Colonic mucosa (tissue), 4 donors: ENCODE measurements around the gene CREB5. TPM values are rescaled to one million over a fixed set of nuclear protein-coding genes. Genes with fewer than 3 reads are reported as not detected.

Source experiments
- DNase-seq: peaks from one replicate; pipeline ENCODE4 v3.0.0-alpha.2; 2020
- H3K27ac ChIP-seq: fragments of 200-600 bp; one replicate; pipeline ENCODE4 v1.8.0; 2021
- H3K27me3 ChIP-seq: fragments of 200-600 bp; one replicate; pipeline ENCODE4 v1.8.0; 2021
- H3K36me3 ChIP-seq: fragments of 200-600 bp; one replicate; pipeline ENCODE4 v1.8.0; 2021
- H3K4me1 ChIP-seq: fragments of 200-600 bp; one replicate; pipeline ENCODE4 v1.8.0; 2021; ENCODE audit warnings: mild to moderate bottlenecking
- H3K4me3 ChIP-seq: fragments of 200-600 bp; one replicate; pipeline ENCODE4 v1.8.0; 2021
- H3K9ac ChIP-seq, 2 donors: one replicate each; pipeline ENCODE4 v1.7.0; 2013; ENCODE audit warnings: control low read depth in 2 of 2, low read depth in 2 of 2, low read length in 2 of 2
- H3K9me3 ChIP-seq: fragments of 200-600 bp; one replicate; pipeline ENCODE4 v1.8.0; 2021
- CTCF ChIP-seq: fragments of 200-600 bp; IDR thresholded peaks from one replicate; pipeline ENCODE4 v1.8.0; 2022; ENCODE audit warnings: antibody characterized with exemption, mild to moderate bottlenecking
- intact Hi-C: fragments of 100-400 bp; cut with DNase I; formaldehyde crosslinking; loops from one replicate; pipeline ENCODE4 v1.14.1; 2022
- total RNA-seq, 2 donors: library from RNA; stranded (reverse); fragmentation: NEBNext Ultra II Directional in 1 of 2; extraction: Animal tissue kit (Norgen Biotek cat#: 25700) in 1 of 2; gene quantifications; one replicate each; pipeline ENCODE4 v1.2.1, GENCODE V29; 2021
- donor health status: healthy.
- donor health status: DM: no; HTN: no; CAD: no.
- donor health status: DM: no; HTN: no; CAD: no.

CREB5 gene
- total RNA-seq, 2 donors from 2014 or later = 0.54 to 3.6 TPM

- Histone ChIP-seq H3K9me3 (no peaks in the 10 kb centered on the region), H3K36me3 (no peaks in the 10 kb centered on the region), H3K27ac (no peak overlapping the region), H3K4me1 (no peaks in the 10 kb centered on the region), H3K9ac (no peak overlapping the region), H3K27me3 (peaks cover 8% of the 10 kb centered on the region), H3K4me3 (no peak overlapping the region)
- intact Hi-C loops = loop anchor here (10.0 kb wide), 1 partner anchor 102 kb away; no protein-coding TSS in a partner anchor
- no peak for TF ChIP-seq CTCF
- DNase-seq = no peak
Observed at GRCh38 chr7:28856656-28857055, 444.3 kb downstream of the CREB5 start.

- H3K27me3 ChIP-seq = peaks cover 7% of the 10 kb centered on the region
- no peaks in the 10 kb centered on the region for H3K36me3 ChIP-seq
- H3K27ac ChIP-seq = no peak overlapping the region
- no peaks in the 10 kb centered on the region for H3K9me3 ChIP-seq
- H3K4me1 ChIP-seq = no peaks in the 10 kb centered on the region
- no peak overlapping the region for H3K4me3 ChIP-seq
- no peak for DNase-seq
- intact Hi-C loops = loop anchor here (10.0 kb wide), 1 partner anchor 103 kb away; no protein-coding TSS in a partner anchor
- no peak overlapping the region for H3K9ac ChIP-seq
- no peak for TF ChIP-seq CTCF
Observed at GRCh38 chr7:28858206-28858605, 445.9 kb downstream of the CREB5 start.

- no peak overlapping the region for H3K4me3 ChIP-seq
- intact Hi-C loops = loop anchor here (10.0 kb wide), 1 partner anchor 104 kb away; no protein-coding TSS in a partner anchor
- H3K36me3 ChIP-seq = no peaks in the 10 kb centered on the region
- no peak for DNase-seq
- H3K27me3 ChIP-seq = peaks cover under 1% of the 10 kb centered on the region
- H3K9me3 ChIP-seq = no peaks in the 10 kb centered on the region
- no peak overlapping the region for H3K9ac ChIP-seq
- no peak for TF ChIP-seq CTCF
- no peaks in the 10 kb centered on the region for H3K4me1 ChIP-seq
- H3K27ac ChIP-seq = no peak overlapping the region
Observed at GRCh38 chr7:28858895-28859294, 446.6 kb downstream of the CREB5 start.

- no peaks in the 10 kb centered on the region for H3K9me3 ChIP-seq
- no peak overlapping the region for H3K4me3 ChIP-seq
- intact Hi-C loops = no loop called here
- TF ChIP-seq CTCF = no peak
- H3K9ac ChIP-seq = no peak overlapping the region
- H3K27ac ChIP-seq = no peak overlapping the region
- DNase-seq = no peak
- H3K4me1 ChIP-seq = no peaks in the 10 kb centered on the region
- no peaks in the 10 kb centered on the region for H3K36me3 ChIP-seq
- H3K27me3 ChIP-seq = no peaks in the 10 kb centered on the region
Observed at GRCh38 chr7:28861825-28862224, 449.5 kb downstream of the CREB5 start.

GRCh38 chr7:28862595-28863272 lies 450.4 kb downstream of the CREB5 start:
- H3K4me1 ChIP-seq = no peaks in the 10 kb centered on the region
- H3K27ac ChIP-seq = no peak overlapping the region
- no peaks in the 10 kb centered on the region for H3K36me3 ChIP-seq
- H3K4me3 ChIP-seq = no peak overlapping the region
- no peaks in the 10 kb centered on the region for H3K9me3 ChIP-seq
- no peak for DNase-seq
- intact Hi-C loops = no loop called here
- no peaks in the 10 kb centered on the region for H3K27me3 ChIP-seq
- no peak overlapping the region for H3K9ac ChIP-seq
- no peak for TF ChIP-seq CTCF
